Smooth muscle cell (in vitro differentiated cells): ENCODE measurements around the gene CCNK. TPM values are rescaled to one million over a fixed set of nuclear protein-coding genes. Genes with fewer than 3 reads are reported as not detected.

Experiments
- DNase-seq: peaks from one replicate; lab custom pipeline; 2025; ENCODE audit not compliant: unreplicated experiment; lab: John Stamatoyannopoulos, UW
- H2AFZ ChIP-seq: fragments of 200-600 bp; sonication (generic); 2 replicates; pipeline ENCODE4 v1.6.0; 2016; ENCODE audit warnings: antibody characterized with exemption, low read depth, mild to moderate bottlenecking
- H3F3A ChIP-seq: fragments of 200-600 bp; sonication (generic); 2 replicates; pipeline ENCODE4 v1.6.0; 2017; ENCODE audit warnings: antibody characterized with exemption, low read depth
- H3K27ac ChIP-seq: fragments of 200-600 bp; sonication (generic); 2 replicates; pipeline ENCODE4 v1.5.1; 2016; ENCODE audit warnings: low read depth, mild to moderate bottlenecking
- H3K27me3 ChIP-seq: fragments of 200-600 bp; sonication (generic); 2 replicates; pipeline ENCODE4 v1.6.1; 2016; ENCODE audit warnings: low read depth, mild to moderate bottlenecking
- H3K36me3 ChIP-seq: fragments of 200-600 bp; sonication (generic); 2 replicates; pipeline ENCODE4 v1.5.1; 2016; ENCODE audit warnings: low read depth
- H3K4me1 ChIP-seq: fragments of 200-600 bp; sonication (generic); 2 replicates; pipeline ENCODE4 v1.5.1; 2016; ENCODE audit warnings: low read depth
- H3K4me2 ChIP-seq: fragments of 200-600 bp; sonication (generic); 2 replicates; pipeline ENCODE4 v1.6.0; 2016; ENCODE audit warnings: mild to moderate bottlenecking
- H3K4me3 ChIP-seq: fragments of 200-600 bp; sonication (generic); 2 replicates; pipeline ENCODE4 v1.5.1; 2016; ENCODE audit warnings: mild to moderate bottlenecking
- H3K79me2 ChIP-seq: fragments of 200-600 bp; sonication (generic); 2 replicates; pipeline ENCODE4 v1.6.0; 2016; ENCODE audit warnings: low read depth, mild to moderate bottlenecking
- H3K9ac ChIP-seq: fragments of 200-600 bp; sonication (generic); 2 replicates; pipeline ENCODE4 v1.6.0; 2016; ENCODE audit warnings: low read depth
- H3K9me3 ChIP-seq: fragments of 200-600 bp; sonication (generic); replicated peaks from 2 replicates; pipeline ENCODE4 v1.5.1; 2016; ENCODE audit warnings: low read depth
- H4K20me1 ChIP-seq: fragments of 200-600 bp; sonication (generic); 2 replicates; pipeline ENCODE4 v1.6.0; 2016; ENCODE audit warnings: low read depth
- whole genome bisulfite sequencing: methylation state at CpG from one replicate; pipeline ENCODE4 v1.1.7; 2016; ENCODE audit warnings: low lambda C conversion rate; 5-methylcytosine and 5-hydroxymethylcytosine counted together
- polyA plus RNA-seq: library from polyadenylated mRNA; unstranded; fragments of >200 nt; fragmentation: Nextera tagmentation; extraction: Ambion mirVana; gene quantifications from 2 replicates; pipeline ENCODE4 v1.2.1, GENCODE V29; 2016
- total RNA-seq: library from RNA; depleted of rRNA; stranded (reverse); fragments of >200 nt; gene quantifications from 2 replicates; pipeline ENCODE4 v1.2.3, GENCODE V29; 2014
- TF ChIP-seq, protein P1 (sequence below): fragments of 200-600 bp; sonication (generic); IDR thresholded peaks from 2 replicates; pipeline ENCODE4 v1.5.1; 2017; ENCODE audit warnings: borderline replicate concordance, mild to moderate bottlenecking, antibody characterized with exemption; ENCODE audit not compliant: insufficient read depth, poor library complexity, severe bottlenecking

Gene CCNK
- total and polyA plus RNA-seq, 2 experiments from 2014 or later, result 14.6 to 32.9 TPM

DNA sequence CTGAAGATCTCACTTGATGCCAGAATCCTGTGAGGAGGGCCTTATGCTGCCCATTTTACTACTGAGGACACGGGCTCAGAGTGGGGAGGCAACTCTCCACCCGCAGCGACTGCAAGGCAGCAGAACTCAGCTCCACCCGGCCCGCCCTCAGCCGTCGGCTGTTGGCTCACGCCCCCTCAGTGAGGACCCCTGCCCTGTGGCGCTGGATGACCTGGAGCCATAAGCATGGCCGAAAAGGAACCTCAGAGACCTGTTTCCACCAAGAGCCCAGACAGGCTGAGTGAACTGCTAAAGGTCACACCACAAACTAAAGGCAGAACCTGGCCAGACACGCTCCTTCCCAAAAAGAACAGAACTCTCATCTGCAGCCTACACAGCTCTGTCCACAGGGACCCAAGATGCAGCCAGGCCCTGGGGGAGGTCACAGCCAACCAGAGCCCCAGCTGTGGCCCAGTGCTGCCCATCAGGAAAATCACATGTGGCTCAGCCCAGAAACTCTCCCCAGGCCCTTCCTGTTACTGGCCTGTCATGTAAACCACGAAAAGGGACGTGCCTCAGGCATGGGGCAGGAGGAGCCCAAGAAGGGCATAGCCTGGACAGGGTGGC, 32.8 kb downstream of the CCNK start:
- DNase-seq, result no peak
- Histone ChIP-seq H3K79me2 (no peaks in the 10 kb centered on the region), H3K36me3 (no peaks in the 10 kb centered on the region), H3K4me2 (no peak overlapping the region), H3K27me3 (no peaks in the 10 kb centered on the region), H3K27ac (no peak overlapping the region), H3F3A (peaks cover 8% of the 10 kb centered on the region), H4K20me1 (peaks cover 35% of the 10 kb centered on the region), H2AFZ (no peak overlapping the region), H3K4me1 (no peaks in the 10 kb centered on the region), H3K9me3 (no peaks in the 10 kb centered on the region), H3K9ac (no peak overlapping the region), H3K4me3 (no peak overlapping the region)
- TF ChIP-seq, protein P1, sequence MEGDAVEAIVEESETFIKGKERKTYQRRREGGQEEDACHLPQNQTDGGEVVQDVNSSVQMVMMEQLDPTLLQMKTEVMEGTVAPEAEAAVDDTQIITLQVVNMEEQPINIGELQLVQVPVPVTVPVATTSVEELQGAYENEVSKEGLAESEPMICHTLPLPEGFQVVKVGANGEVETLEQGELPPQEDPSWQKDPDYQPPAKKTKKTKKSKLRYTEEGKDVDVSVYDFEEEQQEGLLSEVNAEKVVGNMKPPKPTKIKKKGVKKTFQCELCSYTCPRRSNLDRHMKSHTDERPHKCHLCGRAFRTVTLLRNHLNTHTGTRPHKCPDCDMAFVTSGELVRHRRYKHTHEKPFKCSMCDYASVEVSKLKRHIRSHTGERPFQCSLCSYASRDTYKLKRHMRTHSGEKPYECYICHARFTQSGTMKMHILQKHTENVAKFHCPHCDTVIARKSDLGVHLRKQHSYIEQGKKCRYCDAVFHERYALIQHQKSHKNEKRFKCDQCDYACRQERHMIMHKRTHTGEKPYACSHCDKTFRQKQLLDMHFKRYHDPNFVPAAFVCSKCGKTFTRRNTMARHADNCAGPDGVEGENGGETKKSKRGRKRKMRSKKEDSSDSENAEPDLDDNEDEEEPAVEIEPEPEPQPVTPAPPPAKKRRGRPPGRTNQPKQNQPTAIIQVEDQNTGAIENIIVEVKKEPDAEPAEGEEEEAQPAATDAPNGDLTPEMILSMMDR, result no peak
- WGBS, result 88% methylated on average over 13 of the region's 13 CpGs

- TF ChIP-seq, protein P1, result no peak
- Histone ChIP-seq H2AFZ (no peak overlapping the region), H3K4me3 (no peak overlapping the region), H3K27me3 (no peaks in the 10 kb centered on the region), H3K79me2 (no peaks in the 10 kb centered on the region), H3K27ac (no peak overlapping the region), H3K4me2 (no peak overlapping the region), H3K9me3 (no peaks in the 10 kb centered on the region), H3F3A (peaks cover 8% of the 10 kb centered on the region), H3K4me1 (no peaks in the 10 kb centered on the region), H4K20me1 (peaks cover 29% of the 10 kb centered on the region), H3K36me3 (no peaks in the 10 kb centered on the region), H3K9ac (no peak overlapping the region)
- no peak for DNase-seq
- WGBS, result 95% methylated on average over 20 of the region's 20 CpGs
These were observed 33.5 kb downstream of the CCNK start for GRCh38 chr14:99514552-99515300.

DNA sequence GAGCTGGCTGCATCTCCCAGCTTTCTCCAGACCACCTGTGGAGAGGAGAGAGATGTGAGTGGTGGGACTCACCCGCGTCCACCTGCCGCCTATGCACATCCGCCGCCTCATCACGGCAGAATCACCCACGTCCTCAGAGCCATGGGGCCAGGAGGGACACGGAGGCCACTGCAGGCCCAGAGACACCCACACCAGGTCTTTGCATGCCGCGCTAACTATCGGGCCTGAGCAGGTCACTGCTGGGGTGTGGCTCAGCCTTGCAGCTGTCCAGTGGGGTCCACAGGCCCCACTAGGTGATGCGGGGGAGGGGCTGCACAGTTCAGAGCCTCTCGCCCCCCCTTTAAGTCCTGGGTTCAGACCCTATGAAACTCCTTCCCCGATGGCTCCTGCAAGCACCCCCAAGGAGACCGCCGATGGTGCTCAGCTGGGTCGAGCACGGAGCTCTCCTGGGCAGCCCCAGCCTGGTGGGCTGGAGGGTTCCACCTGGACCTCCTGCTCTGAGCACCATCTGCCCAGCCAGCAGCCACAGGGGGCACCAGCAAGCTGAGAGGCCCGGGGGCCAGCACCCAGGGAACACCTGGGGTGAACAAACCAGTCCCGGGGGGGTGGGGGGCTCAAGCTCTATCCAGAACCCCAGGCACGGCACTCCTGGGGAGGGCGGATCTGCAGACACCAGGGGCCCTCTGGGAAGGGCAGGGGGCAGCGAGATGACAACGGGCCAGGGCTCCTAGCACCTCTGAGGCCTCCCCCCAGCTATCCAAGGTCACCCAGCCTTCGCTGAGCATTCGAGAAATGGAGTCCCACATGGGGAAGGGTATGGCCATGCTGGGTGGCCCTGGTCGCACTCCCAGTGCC, 34.3 kb downstream of the CCNK start:
- Histone ChIP-seq H4K20me1 (peaks cover 26% of the 10 kb centered on the region), H3K9me3 (no peaks in the 10 kb centered on the region), H3K9ac (no peak overlapping the region), H3K4me1 (no peaks in the 10 kb centered on the region), H3K36me3 (no peaks in the 10 kb centered on the region), H3F3A (peaks cover 8% of the 10 kb centered on the region), H3K27me3 (no peaks in the 10 kb centered on the region), H3K4me3 (no peak overlapping the region), H3K79me2 (no peaks in the 10 kb centered on the region), H3K27ac (no peak overlapping the region), H2AFZ (no peak overlapping the region), H3K4me2 (no peak overlapping the region)
- 92% methylated on average over 26 of the region's 27 CpGs for WGBS
- no peak for DNase-seq
- TF ChIP-seq, protein P1, result no peak
